ENCODE measurements around the gene CNBP.
"Not testable (repeated sequence)": the region's sequence is repeated elsewhere in the genome, so short reads cannot be mapped to it uniquely, and the experiment has no call there.

Gene CNBP

GRCh38 chr3:129183569-129184395, at the start of gene CNBP:
Gene CNBP (minus strand): TSS chr3:129183896. CDS start chr3:129171757, 12,139 bp downstream.
- DNase-seq = peak; percentile 82

DNA sequence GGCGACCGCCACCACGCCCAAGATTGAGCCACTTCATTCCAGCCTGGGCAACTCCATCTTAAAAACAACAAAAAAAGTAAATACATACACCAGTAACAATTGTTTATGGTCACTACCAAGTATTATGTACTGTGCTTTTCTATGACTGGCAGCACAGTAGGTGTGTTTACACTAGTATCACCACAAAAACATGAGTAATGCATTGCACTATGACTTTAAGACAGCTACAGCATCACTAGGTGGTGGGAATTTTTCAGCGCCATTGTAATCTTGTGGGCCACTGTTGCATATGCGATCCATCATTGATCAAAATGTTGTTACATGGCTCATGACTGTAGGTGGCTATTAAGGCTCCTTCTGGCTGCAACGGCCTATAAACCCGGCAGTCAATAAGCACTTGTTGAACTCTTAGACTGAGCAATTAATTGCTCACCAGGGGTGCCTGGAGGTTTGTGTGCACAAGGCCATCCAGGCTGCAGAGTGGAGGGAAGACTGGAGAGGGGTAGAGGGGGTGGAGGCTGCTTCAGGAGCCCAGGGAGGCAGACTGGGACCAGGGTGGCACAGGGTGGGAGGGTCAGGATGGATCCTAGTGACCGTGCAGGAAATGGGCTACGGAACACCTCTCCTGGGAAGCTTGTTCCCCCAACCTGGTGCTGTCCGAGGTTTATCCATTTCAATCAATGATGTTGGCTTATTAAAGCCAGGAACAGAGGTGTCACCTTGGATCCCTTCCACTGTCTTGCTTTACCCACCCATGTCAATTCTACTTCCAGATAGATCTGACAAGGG, 47.8 kb upstream of the CNBP start:
- DNase-seq = no peak

DNA sequence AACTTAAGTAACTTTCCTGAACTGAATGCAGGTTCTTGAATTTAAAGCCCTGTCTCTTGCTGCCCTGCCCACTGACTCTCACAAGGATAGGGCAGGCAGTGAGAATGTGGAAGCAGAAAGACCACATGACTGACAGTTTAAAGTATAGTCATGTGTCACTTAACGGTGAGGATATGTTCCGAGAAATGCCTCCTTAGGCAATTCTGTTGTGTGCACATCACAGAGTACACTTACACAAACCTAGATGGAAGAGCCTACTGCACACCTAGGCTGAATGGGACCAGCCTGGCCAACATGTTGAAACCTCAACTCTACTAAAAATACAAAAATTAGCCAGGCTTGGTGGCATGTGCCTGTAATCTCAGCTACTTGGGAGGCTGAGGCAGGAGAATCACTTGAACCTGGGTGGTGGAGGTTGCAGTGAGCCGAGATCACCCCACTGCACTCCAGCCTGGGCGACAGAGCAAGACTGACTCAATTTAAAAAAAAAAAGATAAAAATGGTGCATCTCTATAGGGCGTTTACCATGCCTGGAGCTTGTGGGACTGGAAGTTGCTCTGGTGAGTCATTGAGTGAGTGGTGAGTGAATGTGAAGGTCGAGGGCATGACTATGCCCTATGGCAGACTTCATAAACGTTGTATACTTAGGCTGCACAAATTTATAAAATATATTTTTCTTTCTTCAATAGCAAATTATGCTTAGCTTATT, 46.8 kb upstream of the CNBP start:
- DNase-seq = no peak

- DNase-seq = no peak
Observed at GRCh38 chr3:129228891-129229585, 45.3 kb upstream of the CNBP start.

- DNase-seq = no peak
Observed at GRCh38 chr3:129226374-129226773, 42.7 kb upstream of the CNBP start.

DNA sequence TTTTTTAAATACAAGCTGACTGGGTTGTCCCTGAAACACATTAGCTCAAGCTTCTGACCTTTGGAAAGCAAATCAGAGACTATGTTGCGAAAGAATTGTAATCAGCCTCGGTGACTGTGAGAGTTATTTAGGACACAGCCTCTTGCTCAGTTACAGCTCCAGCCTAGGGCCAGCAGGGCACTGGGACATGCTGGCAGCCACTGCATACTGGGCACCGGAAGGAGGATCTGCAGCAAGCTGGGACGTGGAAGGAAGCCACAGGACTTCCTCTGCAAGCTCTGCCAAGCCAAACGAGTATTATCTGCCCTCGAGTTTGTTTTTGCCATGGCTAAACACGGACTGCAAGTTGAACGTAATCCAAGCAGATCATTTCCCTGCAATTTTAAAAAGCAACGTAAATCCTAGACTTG, 41.3 kb upstream of the CNBP start:
- DNase-seq = no peak

DNA sequence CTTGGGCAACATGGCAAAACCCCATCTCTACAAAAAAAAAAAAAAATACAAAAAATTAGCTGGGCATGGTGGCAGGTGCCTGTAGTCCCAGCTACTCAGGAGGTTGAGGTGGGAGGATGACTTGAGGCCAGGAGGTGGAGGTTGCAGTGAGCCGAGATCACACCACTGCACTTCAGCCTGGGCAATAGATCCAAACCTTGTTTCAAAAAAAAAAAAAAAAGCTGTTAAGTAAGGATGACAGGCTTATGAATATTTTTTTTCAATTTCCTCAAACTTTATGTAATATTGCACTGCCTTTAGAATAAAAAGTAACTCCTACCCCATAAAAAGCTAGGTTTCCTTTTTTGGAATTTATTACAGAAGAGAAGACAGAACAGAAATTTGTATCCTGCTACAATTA, 40.7 kb upstream of the CNBP start:
- not testable (repeated sequence) for DNase-seq

DNA sequence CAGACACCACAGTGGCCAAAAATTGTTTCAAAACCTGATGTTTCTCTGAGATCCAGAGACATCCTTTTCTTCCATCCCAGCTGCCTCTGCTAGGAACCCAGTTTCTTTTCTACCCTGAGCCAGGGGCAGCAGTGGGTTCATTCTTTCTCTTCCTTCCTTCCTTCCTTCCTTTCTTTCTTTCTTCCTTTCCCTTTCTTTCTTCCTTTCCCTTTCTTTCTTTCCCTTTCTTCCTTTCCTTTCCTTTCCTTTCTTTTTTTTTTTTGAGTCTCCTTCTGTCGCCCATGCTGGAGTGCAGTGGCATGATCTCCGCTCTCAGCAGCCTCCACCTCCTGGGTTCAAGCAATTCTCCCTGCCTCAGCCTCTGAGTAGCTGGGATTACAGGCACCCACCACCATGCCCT, 35.0 kb upstream of the CNBP start:
- DNase-seq = no peak

DNA sequence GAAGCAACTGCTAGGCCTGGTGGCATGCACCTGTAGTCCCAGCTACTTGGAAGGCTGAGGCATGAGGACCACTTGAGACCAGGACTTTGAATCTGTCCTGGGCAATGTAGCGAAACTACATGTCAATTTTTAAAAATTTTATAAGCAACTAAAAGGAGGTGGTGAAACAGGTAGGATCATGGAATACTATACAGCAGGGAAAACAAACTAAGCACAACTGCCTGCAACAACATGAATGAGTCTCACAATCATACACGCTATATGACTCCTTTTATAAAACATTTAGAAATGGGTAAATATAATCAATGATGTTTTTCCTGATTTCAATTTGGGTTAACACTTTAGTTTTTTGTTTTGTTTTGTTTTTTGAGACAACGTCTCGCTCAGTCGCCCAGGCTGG, 29.5 kb upstream of the CNBP start:
- DNase-seq = no peak

DNA sequence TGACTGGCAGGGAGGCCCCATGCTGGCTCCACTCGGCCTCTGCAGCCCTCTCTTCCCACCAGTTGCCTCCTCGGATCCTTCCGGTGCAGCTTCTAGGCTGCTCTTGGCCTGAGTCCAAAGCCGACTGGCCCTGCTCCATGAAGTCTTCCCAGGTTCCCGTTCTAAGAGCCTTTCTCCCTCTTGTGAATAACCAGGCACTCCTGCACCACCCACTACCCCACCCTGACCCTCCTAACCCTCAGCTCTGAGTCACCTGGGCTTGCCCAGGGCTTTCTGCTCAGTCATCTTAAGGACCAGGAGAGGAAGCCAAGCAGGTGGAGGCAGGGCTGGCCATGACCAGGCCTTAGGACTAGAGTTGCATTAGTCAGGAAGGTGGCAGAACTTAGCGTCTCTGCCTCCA, 28.1 kb upstream of the CNBP start:
- DNase-seq = peak; percentile 64

- no peak for DNase-seq
Observed at GRCh38 chr3:129211345-129211744, 27.6 kb upstream of the CNBP start.

- DNase-seq = no peak
Observed at GRCh38 chr3:129207479-129207878, 23.8 kb upstream of the CNBP start.

GRCh38 chr3:129205109-129205832, 21.6 kb upstream of the CNBP start:
- DNase-seq = no peak

- no peak for DNase-seq
Observed at GRCh38 chr3:129204473-129204872, 20.8 kb upstream of the CNBP start.

- DNase-seq = no peak
Observed at GRCh38 chr3:129199366-129199765, 15.7 kb upstream of the CNBP start.

- no peak for DNase-seq
Observed at GRCh38 chr3:129197321-129197720, 13.6 kb upstream of the CNBP start.

GRCh38 chr3:129196601-129197000, 12.9 kb upstream of the CNBP start:
- DNase-seq = no peak

- DNase-seq = no peak
Observed at GRCh38 chr3:129195731-129196256, 12.1 kb upstream of the CNBP start.

DNA sequence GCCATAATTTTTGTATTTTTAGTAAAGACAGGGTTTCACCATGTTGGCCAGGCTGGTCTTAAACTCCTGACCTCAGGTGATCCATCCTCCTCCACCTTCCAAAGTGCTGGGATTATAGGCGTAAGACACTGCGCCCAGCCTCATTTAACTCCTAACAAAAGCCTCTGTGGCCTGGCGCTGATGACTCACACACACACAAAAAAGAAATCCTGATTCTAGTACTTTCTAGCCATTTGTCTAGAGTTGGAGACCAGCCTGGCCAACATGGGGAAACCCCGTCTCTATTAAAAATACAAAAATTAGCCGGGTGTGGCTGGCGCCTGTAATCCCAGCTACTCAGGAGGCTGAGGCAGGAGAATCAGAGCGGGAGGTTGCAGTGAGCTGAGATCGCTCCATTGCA, 6.1 kb upstream of the CNBP start:
- not testable (repeated sequence) for DNase-seq

GRCh38 chr3:129187857-129188256, 4.2 kb upstream of the CNBP start:
- DNase-seq = no peak

DNA sequence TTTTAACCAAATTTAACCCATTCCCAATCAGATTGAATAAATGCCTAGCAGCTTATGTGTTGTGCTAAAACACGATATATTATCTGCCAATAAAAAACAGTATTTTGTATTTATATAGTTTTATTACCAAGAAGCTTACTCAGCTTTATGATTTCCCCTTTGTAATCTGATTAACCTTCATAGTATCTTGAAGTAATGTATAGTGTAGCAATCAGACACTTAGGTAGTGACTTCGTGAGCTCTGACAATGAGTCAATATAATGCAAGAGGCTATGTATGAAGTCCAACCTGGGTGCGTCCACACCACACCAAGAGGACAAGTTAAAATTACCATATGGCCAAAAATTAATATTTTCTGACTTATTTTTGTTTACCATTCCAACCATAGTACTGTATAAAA, 2.1 kb upstream of the CNBP start:
- no peak for DNase-seq
